HG03139 (cell line): ENCODE data around the gene WNT4.

ENCODE experiments used
- ATAC-seq: cut with Tn5 transposase; IDR thresholded peaks from one replicate; pipeline ENCODE4 v1.9.1; 2021; ENCODE audit not compliant: unreplicated experiment

The WNT4 gene

GRCh38 chr1:22089134-22089571 lies 53.7 kb downstream of the WNT4 start:
- no peak for ATAC-seq

- no peak for ATAC-seq
Observed at GRCh38 chr1:22088331-22088730, 54.6 kb downstream of the WNT4 start.

- no peak for ATAC-seq
Observed at GRCh38 chr1:22080191-22080590, 62.7 kb downstream of the WNT4 start.

GRCh38 chr1:22078133-22078532 lies 64.8 kb downstream of the WNT4 start:
- ATAC-seq, result no peak

GRCh38 chr1:22077728-22078127 lies 65.2 kb downstream of the WNT4 start:
- ATAC-seq, result no peak

- ATAC-seq, result no peak
Observed at GRCh38 chr1:22076346-22076745, 66.6 kb downstream of the WNT4 start.

GRCh38 chr1:22075718-22076117 lies 67.2 kb downstream of the WNT4 start:
- no peak for ATAC-seq

- no peak for ATAC-seq
Observed at GRCh38 chr1:22074803-22075202, 68.1 kb downstream of the WNT4 start.

GRCh38 chr1:22071511-22071910 lies 71.4 kb downstream of the WNT4 start:
- ATAC-seq, result no peak
